ENCODE data around the gene FRG2.

Gene FRG2

DNA sequence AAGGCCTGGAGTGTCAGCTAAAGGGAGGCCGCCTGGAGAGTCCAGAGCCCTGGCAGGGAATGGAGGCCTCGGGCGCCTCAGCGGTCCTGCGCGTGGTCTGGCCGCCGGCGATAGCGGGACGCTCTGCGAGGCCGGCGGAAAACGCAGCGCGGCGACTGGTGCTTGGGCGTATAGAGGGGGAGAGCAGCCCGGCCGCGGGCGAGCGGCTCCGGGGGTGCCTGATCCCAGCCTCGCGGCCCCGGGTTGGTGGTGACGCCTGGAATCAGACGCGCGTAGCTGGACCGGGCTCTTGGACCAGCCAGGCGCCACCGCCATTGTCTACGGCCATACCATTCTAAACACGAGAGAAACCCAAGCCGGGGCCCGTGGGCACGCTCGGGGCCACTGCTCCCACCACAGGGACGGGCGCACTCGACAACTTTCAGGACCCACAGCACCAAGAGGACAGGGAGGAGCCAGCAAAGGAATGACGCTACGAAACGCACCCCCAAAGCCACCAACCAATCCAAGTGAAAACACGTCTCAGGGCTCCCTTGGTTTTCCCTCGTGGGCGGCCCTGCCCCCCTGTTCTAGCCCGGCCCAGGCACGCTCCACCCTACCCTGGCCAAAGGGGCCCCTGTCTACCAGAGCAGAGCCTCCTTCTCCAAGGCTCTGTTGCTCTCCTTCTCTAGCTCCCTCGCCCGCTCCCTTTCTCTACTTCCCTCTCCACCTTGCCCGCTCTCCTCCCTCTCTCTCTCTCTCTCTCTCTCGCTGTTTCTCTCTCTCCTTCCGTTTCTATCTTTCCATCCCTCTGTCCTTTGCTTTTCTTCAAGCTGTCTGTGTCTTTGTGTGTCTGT lies 7.8 kb downstream of the FRG2 start:
- DNase-seq (ENCODE audit: low read depth), result no peak
- no peak overlapping the region for H3K4me3 ChIP-seq (ENCODE audit: control insufficient read depth, low read depth, low read length)
- TF ChIP-seq, protein P1, sequence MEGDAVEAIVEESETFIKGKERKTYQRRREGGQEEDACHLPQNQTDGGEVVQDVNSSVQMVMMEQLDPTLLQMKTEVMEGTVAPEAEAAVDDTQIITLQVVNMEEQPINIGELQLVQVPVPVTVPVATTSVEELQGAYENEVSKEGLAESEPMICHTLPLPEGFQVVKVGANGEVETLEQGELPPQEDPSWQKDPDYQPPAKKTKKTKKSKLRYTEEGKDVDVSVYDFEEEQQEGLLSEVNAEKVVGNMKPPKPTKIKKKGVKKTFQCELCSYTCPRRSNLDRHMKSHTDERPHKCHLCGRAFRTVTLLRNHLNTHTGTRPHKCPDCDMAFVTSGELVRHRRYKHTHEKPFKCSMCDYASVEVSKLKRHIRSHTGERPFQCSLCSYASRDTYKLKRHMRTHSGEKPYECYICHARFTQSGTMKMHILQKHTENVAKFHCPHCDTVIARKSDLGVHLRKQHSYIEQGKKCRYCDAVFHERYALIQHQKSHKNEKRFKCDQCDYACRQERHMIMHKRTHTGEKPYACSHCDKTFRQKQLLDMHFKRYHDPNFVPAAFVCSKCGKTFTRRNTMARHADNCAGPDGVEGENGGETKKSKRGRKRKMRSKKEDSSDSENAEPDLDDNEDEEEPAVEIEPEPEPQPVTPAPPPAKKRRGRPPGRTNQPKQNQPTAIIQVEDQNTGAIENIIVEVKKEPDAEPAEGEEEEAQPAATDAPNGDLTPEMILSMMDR (conservative IDR thresholded peaks at IDR 0.05; ENCODE audit: control insufficient read depth, insufficient read depth, low read depth, low read length), result no peak

DNA sequence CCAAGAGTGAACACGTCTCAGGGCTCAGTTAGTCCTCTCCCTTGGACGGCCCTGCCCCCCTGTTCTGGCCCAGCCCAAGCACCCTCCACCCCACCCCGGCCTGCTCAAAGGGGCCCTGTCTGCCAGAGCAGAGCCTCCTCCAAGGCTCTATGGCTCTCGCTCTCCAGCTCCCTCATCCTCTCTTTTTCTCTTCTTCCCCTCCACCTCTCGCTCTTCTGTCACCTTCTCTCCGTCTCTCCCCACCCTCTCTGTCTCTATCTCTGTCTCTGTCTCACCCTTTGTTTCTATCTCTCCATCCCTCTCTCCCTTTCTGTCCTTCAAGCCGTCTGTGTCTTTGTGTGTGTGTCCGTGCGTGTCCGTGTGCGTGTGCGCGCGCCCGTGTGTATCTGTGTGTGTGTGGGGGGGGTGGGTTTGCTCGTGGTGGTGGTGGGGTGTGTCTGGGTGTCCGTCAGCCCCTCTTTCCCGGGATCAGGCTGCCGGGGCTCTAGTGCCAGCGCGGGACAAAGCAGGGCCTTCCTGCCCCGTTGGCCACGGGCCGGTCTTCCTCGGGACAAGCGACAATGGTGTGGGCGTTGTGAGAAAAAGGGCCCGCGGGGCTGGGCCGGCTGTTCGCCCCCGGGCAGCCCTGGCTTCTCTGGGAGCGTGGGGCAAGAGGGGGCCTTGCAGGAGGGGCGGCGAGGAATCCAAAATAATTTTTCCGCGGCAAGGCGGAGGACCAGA lies 8.7 kb downstream of the FRG2 start:
- no peak overlapping the region for H3K4me3 ChIP-seq (ENCODE audit: control insufficient read depth, low read depth, low read length)
- TF ChIP-seq, protein P1 (conservative IDR thresholded peaks at IDR 0.05; ENCODE audit: control insufficient read depth, insufficient read depth, low read depth, low read length), result no peak
- DNase-seq (ENCODE audit: low read depth), result no peak

DNA sequence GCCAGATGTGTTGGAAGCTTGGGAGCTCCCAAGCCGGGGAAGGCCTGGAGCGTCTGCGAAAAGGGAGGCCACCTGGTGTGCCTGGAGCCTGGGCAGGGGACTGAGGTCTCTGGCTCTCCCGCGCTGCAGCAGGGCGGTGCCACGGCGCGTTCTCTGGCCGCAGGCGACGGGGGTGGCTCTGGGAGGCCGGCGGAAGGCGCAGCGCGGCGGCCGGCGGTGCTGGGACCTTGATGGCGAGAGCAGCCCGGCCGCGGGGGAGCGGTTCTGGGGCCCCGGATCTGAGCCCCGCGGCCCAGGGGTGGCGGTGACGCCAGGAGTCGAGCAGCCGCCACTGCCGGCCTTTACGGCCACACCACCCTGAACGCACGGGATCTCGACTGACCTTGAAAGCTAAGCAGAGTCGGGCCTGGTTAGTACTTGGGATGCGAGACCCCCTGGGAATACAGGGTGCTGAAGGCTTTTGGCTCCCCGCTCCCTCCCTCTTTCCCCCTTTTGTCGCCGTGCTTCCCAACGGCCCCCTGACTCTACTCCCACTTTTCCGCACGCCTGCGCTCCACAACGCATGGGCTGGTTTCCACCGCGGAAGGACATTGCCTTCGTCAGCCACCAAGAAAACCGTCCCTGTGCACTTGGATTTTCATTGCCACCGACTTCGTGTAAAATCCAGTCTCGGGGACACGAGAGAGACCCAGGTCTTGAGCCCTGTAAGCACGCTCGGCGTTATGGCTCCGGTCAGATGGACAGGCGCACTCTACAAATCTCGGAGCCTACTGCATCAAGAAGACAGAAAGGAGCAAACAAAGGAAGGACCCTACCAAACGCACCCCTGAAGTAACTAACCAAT lies 9.5 kb downstream of the FRG2 start:
- no peak for DNase-seq (ENCODE audit: low read depth)
- TF ChIP-seq, protein P1 (conservative IDR thresholded peaks at IDR 0.05; ENCODE audit: control insufficient read depth, insufficient read depth, low read depth, low read length), result no peak
- no peak overlapping the region for H3K4me3 ChIP-seq (ENCODE audit: control insufficient read depth, low read depth, low read length)

DNA sequence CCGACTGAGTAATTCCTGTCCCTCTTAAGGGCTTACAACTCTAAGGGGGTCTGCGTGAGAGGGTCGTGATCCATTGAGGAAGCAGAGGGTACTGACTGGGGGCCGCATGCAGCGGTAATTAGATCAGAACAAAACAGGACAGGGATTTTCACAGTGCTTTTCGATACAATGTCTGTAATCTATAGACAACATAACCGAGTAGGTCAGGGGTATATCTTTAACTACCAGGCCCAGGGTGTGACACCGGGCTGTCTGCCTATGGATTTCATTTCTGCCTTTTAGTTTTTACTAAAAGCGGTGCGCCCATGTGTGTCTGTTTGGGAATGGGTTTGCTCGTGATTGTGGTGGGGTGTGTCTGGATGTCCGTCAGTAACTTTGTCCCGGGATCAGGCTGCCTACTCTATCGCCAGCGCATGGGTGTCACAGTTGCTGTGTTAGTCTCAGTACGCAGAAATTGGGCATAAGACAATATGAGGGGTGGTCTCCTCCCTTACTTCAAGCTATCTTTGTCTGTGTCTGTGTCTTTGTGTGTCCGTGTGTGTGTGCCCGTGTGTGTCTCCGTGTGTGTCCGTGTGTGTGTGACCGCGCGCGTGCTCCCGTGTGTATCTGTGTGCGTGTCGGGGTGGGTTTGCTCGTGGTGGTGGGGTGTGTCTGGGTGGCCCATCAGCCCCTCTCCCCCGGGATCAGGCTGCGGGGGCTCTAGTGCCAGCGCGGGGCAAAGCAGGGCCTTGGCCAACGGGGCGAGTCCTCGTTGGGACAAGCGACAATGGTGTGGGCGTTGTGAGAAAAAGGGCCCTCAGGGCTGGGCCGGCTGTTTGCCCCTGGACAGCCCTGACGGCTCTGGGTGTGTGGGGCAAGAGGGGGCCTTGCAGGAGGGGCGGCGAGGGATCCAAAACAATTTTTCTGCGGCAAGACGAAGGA lies 10.4 kb downstream of the FRG2 start:
- TF ChIP-seq, protein P1 (conservative IDR thresholded peaks at IDR 0.05; ENCODE audit: control insufficient read depth, insufficient read depth, low read depth, low read length), result no peak
- H3K4me3 ChIP-seq (ENCODE audit: control insufficient read depth, low read depth, low read length), result no peak overlapping the region
- DNase-seq (ENCODE audit: low read depth), result no peak

DNA sequence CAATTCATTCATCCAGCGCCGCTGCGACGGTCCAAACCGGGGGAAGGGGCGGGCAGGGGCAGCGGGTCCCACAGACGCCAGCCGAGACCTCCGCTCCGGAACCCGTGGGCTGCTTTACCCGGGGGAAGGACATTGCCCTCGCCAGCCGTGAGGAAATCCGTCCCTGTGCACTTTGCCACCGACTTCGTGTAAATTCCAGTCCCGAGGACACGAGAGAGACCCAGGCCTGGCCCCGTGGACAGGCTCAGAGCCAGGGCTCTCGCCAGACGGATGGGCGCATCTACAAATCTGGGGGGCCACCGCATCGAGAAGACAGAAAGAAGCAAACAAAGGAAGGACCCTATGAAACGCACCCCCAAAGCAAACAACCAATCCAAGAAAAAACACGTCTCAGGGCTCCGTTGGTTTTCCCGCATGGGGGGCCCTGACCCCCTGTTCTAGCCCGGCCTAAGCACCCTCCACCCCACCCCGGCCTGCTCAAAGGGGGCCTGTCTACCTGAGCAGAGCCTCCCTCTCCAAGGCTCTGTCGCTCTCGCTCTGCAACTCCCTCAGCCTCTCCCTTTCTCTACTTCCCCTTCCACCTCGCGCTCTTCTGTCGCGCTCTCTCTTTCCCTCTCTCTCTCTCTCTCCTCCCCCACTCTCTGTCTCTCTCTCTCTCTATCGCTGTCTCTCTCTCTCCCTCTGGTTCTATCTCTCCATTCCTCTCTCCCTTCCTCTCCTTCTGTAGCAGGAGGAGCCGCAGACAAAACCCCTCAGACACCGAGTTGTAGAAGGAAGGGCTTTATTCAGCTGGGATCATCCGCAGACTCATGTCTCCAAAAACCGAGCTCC lies 11.3 kb downstream of the FRG2 start:
- DNase-seq (ENCODE audit: low read depth), result no peak
- H3K4me3 ChIP-seq (ENCODE audit: control insufficient read depth, low read depth, low read length), result no peak overlapping the region
- TF ChIP-seq, protein P1 (conservative IDR thresholded peaks at IDR 0.05; ENCODE audit: control insufficient read depth, insufficient read depth, low read depth, low read length), result no peak
